Ovary (tissue), 3 donors: Measurements from ENCODE around the gene KIF26B.

Experiments used
- CTCF ChIP-seq, 3 donors: fragments of 450-650 bp in 2 of 3; fragments of 200-600 bp in 1 of 3; IDR thresholded peaks; one replicate each; pipeline versions ENCODE4 v1.5.1 to v1.8.0; 2016 to 2022; ENCODE audit warnings: antibody characterized with exemption in 3 of 3, mild to moderate bottlenecking in 1 of 3
- EP300 ChIP-seq: sonication (generic); formaldehyde crosslinking; IDR thresholded peaks from one replicate; pipeline ENCODE4 v1.6.1; 2017; ENCODE audit warnings: antibody characterized with exemption
- POLR2A ChIP-seq: fragments of 450-650 bp; IDR thresholded peaks from one replicate; pipeline ENCODE4 v1.6.1; 2017; ENCODE audit warnings: antibody characterized with exemption, mild to moderate bottlenecking, moderate library complexity
- donor health status: DM: no; HTN: no; CAD: no.

- no peak for TF ChIP-seq CTCF (IDR thresholded peaks at IDR 0.05)
- no peak for TF ChIP-seq POLR2A
- TF ChIP-seq EP300, result no peak
Observed at GRCh38 chr1:245288796-245289195, 134.0 kb downstream of the KIF26B start.
